Neuron (in vitro differentiated cells): ENCODE results near the gene VDR.
"Not testable (repeated sequence)": the region's sequence is repeated elsewhere in the genome, so short reads cannot be mapped to it uniquely, and the experiment has no call there.

ENCODE experiments used
- H2AFZ ChIP-seq: one replicate; pipeline ENCODE4 v1.6.1; 2013; ENCODE audit warnings: low read depth, mild to moderate bottlenecking, inconsistent platforms, low read length, moderate library complexity
- H3K27me3 ChIP-seq: one replicate; pipeline ENCODE4 v1.6.1; 2013; ENCODE audit warnings: low read length; ENCODE audit not compliant: insufficient read depth
- H3K36me3 ChIP-seq: one replicate; pipeline ENCODE4 v1.6.1; 2013; ENCODE audit warnings: low read length; ENCODE audit not compliant: insufficient read depth
- H3K4me1 ChIP-seq: one replicate; pipeline ENCODE4 v1.6.1; 2013; ENCODE audit warnings: low read length; ENCODE audit not compliant: insufficient read depth
- H3K4me3 ChIP-seq: 2 replicates; pipeline ENCODE4 v1.5.1; 2013; ENCODE audit warnings: mild to moderate bottlenecking, low read length, moderate library complexity
- H3K9me3 ChIP-seq: one replicate; pipeline ENCODE4 v1.6.1; 2013; ENCODE audit warnings: low read length

The VDR gene

DNA sequence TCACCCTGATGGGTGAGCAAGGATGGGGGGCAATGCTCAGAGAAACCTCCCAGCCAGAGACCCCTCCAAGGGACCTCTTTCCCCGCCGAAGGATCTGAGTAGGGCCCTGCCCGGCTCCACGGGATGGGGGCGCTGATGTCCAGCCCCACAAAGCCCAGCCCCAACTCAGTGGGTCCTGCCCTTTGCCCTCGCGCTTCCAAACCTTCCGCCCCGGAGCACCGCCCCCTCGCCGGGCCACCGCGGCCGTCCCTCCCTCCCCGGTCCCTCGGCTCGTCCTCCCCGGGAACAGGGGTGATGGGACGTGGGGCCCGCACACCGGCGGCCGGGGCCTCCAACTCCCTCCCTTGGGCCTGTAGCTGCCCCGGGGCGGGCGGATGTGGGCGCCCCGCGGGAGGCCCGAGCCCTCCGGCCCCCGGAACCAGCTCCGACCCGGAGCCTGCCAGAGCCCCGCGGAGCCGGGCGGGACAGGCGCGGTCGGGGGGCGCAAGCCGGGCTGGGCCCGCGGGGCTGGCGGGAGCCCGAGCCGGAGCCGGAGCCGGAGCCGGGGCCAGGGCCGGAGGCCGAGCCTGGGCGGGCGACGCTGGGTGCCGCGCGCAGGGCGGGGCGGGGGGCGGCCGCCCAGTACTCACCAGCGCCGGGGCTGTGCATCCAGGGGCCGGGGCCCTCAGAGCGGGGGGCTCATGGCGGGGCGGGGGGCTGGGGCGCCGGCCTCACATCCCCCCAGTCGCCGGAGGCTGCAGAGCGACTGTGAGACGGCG, 85.5 kb downstream of the VDR start:
- Histone ChIP-seq H3K4me1 (peaks cover 48% of the 10 kb centered on the region), H3K36me3 (no peaks in the 10 kb centered on the region)

DNA sequence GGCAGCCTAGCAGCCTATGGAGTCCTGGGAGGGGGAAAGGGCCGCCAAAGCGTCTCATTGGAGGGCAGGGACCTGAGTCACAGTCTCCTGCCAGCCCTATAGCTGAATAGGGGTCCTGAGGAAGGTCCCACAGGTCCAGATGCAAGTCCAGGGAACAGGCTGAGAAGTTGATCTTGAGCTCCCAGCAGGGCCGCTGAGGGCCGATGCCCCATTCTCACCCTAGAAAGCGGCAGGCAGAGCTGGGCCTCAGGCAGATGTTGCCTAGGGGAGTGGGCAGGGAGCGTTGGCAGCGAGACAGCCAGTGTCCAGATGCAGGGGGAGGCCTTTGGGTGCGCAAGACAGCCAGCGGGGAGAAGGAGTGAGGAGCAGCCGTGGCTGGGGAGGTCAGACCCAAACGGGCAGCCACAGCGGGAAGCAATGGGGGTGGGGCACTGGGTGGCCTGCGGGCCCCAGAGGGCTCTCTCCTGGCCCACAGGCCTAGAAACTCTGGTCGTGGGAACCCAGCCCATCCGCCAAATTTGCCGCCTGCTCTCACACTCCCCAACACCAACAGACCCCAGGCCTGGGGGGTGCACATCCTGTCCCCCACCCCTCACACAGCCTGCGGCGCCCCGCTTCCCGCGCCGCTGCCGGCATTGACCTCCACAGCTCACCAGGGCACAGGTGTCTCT, 86.2 kb downstream of the VDR start:
- Histone ChIP-seq H3K36me3 (no peaks in the 10 kb centered on the region), H3K27me3 (no peaks in the 10 kb centered on the region), H3K9me3 (no peaks in the 10 kb centered on the region), H3K4me1 (peaks cover 48% of the 10 kb centered on the region), H3K4me3 (peak overlapping the region; percentile 63), H2AFZ (no peak overlapping the region)

More for the DNA sequence above, 85.5 kb downstream of the VDR start:
- peak overlapping the region; percentile 62 for H2AFZ ChIP-seq
- peak overlapping the region; percentile 63 for H3K4me3 ChIP-seq
- no peaks in the 10 kb centered on the region for H3K27me3 ChIP-seq
- no peaks in the 10 kb centered on the region for H3K9me3 ChIP-seq

DNA sequence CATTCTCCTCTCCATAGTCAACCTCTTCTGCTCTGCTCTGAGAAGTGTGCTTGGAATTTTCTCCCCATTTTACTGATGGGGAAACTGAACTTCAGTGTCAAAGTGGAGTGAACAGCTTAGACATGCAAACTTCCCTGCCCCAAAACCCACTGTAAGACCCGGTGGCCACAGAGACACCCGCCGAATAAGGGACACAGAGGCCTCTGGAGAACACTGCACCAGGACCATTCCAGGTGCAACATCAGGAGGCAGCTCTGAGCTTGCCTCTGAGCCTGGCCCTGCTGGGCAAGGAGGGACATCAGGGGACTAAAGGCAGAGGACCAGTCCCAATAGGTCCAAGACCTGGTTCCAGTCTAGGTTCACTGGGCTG, 86.8 kb downstream of the VDR start:
- H3K27me3 ChIP-seq, result no peaks in the 10 kb centered on the region
- no peak overlapping the region for H3K4me3 ChIP-seq
- H2AFZ ChIP-seq, result no peak overlapping the region
- H3K9me3 ChIP-seq, result no peaks in the 10 kb centered on the region
- no peaks in the 10 kb centered on the region for H3K36me3 ChIP-seq
- H3K4me1 ChIP-seq, result peaks cover 53% of the 10 kb centered on the region

DNA sequence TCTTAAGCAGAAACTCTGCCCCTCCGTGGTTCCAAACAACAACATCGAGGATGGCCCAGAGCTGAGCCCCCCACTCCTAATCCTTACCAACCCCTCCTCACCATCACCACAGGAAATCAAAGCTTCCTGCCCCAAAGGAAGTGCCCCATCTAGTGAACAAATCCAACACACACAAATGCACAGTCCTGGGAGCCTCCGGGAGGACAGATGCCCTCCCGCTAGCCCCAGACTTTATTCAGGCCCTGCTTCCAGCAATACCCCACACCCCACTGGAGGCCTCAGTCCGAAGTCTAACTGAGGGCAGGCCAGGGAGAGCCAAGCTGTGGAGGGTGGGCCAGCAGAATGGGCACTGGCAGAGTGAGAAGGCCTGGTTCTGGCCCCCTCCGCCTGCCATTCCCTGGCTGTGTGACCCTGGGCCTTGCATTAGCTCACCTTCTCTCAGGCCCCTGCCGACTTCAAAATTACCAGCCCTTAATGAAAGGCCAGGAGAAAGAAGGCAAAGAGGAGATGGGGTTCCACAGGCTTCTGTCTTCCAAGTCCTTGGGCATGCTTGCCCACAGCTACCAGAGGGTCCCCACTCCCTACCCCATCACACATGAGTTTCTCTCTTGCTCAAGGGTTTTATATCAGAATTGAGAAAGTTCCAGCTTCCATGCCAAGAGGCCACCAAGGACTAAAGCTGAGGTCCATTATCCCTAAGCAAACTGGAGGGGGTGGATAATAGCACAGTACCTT, 87.4 kb downstream of the VDR start:
- H3K9me3 ChIP-seq, result no peaks in the 10 kb centered on the region
- H3K36me3 ChIP-seq, result no peaks in the 10 kb centered on the region
- no peak overlapping the region for H3K4me3 ChIP-seq
- peaks cover 57% of the 10 kb centered on the region for H3K4me1 ChIP-seq
- H3K27me3 ChIP-seq, result no peaks in the 10 kb centered on the region
- no peak overlapping the region for H2AFZ ChIP-seq

DNA sequence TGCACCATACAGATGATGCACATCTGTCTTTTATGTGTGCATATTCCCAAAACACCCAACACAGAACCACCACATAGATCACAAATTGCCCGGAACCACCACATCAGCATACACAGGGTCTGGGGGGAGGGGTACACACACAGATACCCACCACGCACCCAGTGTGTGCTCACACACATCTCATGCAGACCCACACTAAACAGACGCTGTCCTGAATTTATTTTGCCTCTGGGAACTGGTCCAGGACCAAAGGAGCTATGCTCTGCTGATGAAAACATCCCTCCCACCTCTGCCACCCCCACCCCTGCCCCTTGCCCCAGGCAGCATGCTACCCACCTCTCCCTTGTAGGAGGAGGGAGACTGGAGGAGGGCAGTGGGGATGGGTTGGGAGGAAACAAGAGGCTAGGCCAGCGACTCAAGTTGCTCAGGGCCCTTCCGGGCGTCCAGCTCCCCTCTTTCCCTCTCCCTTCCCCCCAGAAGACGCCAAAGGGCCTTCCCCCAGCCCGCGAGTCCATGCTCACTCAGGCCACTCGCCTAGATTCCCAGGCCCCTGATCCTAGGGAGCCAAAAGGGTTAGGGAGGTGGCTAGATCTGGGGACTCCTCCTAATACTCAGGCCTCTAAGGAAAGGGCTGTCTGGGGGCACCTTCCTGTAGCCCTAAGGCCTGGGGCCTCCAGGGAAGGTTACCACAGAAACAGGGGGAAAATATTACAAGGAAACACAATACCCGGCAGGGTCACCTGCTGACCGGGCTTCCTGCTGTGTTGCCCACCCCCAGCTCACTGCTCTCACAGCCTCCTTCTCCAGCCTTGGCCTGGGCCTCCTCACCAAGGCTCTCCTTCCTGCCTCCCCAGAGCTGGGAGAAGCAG, 88.2 kb downstream of the VDR start:
- Histone ChIP-seq H3K4me1 (peaks cover 57% of the 10 kb centered on the region), H3K36me3 (no peaks in the 10 kb centered on the region), H2AFZ (no peak overlapping the region), H3K27me3 (no peaks in the 10 kb centered on the region), H3K9me3 (no peaks in the 10 kb centered on the region), H3K4me3 (no peak overlapping the region)

DNA sequence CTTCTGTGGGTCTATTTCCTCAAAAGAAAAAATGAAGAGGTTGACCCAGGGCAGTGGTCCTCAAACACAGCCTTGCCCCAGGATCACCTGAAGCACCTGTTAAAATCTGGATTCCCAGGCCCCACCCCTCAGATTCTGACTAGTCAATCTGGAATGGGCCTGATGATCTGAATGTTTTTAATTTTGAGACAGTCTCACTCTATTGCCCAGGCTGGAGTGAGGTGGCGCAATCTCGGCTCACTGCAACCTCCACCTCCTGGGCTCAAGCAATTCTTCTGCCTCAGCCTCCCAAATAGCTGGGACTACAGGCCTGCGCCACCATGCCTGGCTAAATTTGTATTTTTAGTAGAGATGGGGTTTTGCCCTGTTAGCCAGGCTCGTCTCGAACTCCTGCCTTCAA, 89.3 kb downstream of the VDR start:
- not testable (repeated sequence) for H3K9me3 ChIP-seq, H3K36me3 ChIP-seq, H3K27me3 ChIP-seq, H3K4me3 ChIP-seq, H2AFZ ChIP-seq
- peaks cover 57% of the 10 kb centered on the region for H3K4me1 ChIP-seq

DNA sequence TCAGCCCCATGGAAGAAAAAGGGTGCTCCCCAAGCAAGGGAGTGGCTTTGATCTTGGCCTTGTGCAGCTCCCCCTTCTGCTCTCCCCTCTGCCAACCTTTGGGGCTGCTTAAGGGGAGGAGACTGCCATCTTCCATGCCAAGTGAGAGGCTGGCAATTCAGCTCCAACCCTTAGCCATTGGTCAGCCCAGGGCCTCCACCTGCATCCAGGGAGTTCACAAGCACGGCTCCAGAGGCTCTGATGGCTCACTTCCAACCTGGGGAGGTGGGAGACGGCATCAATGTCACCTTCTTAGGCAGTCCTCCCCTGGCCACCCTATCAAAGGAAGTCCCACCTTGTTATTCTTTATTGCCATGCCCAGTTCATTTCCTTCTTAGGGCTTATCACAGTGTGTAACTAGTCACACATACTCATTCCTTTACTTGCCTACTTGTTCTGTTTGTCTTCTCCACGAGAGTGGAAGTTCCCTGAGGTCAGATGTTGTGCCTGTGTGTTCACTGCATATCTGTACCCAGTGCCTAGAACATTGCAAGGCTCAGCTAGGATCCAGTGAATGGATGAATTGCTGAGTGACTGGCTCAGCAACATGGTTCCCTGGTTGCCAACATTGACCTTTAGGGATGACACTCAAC, 90.1 kb downstream of the VDR start:
- Histone ChIP-seq H3K4me3 (no peak overlapping the region), H2AFZ (no peak overlapping the region), H3K27me3 (no peaks in the 10 kb centered on the region), H3K36me3 (no peaks in the 10 kb centered on the region), H3K9me3 (no peaks in the 10 kb centered on the region), H3K4me1 (peaks cover 57% of the 10 kb centered on the region)

DNA sequence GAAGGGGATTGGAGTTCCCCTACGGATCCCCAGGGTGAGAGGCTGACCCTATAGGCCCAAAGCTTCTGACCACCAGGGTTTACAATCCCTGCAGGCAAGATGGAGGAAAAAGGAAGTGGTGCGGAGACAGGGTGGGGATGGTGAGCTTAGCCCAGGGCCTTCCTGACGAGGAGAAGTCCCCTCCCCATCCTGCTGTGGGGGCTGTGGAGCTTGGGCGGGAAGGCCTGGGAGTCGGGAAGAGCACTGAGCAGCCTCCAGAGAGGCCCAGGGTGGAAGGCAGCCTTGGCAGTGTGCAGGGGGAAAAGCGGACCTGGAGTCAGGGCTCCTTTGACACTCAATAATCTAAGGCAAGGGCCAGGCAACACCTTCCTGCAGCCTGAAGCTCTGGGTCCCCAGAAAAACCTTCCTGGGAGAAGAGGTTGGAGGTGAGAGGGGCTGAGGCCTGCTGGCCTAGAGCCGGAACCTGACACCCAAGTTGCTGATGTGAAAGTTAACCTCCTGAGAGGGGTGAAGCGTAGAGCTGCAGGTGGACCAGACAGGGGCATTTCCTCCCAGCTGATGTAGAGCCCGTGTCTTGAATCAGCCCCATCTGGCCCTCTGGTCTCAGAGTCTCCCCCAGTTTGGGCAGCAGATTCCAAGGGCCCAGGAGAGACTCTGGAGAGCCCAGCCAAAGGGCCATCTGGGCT, 91.1 kb downstream of the VDR start:
- Histone ChIP-seq H3K4me3 (no peak overlapping the region), H2AFZ (no peak overlapping the region), H3K36me3 (no peaks in the 10 kb centered on the region), H3K27me3 (no peaks in the 10 kb centered on the region), H3K9me3 (no peaks in the 10 kb centered on the region), H3K4me1 (peaks cover 58% of the 10 kb centered on the region)

DNA sequence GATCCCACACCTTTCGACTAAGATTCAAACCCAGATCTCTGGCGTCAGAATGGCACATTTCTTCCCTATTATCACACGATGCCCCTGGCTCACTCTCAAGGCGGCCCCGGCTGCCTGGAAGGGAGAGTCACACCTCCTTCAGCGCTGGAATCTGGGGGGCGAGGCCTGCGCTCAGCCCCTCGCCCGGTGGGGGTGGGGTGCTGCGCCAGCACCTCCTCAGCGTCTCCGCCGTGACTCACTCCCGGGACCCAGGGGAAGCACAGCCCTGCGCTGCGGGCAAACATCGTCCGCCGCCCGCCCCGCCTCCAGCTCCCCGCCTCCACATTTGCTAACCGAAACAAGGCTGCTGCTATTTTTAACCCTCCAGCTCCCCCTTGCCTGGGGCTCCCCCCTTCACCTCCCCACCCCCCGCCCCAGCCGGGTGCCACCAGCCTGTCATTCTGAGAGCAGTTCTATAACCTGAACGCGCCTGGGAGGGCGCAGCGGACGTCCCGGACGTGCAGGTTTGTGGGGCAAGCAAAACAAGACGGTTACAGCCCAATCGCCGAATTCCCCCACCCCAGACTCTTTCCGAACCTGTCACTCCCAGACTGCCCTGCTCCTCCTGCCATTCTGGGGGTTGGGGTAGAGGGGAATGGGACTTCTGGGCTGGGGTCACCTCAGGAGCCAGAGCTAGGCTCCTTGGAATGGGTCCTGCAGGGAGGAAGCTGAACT, 91.8 kb downstream of the VDR start:
- Histone ChIP-seq H3K4me1 (peaks cover 59% of the 10 kb centered on the region), H3K9me3 (no peaks in the 10 kb centered on the region), H2AFZ (peak overlapping the region; percentile 8), H3K4me3 (peak overlapping the region; percentile 28), H3K27me3 (no peaks in the 10 kb centered on the region), H3K36me3 (no peaks in the 10 kb centered on the region)

DNA sequence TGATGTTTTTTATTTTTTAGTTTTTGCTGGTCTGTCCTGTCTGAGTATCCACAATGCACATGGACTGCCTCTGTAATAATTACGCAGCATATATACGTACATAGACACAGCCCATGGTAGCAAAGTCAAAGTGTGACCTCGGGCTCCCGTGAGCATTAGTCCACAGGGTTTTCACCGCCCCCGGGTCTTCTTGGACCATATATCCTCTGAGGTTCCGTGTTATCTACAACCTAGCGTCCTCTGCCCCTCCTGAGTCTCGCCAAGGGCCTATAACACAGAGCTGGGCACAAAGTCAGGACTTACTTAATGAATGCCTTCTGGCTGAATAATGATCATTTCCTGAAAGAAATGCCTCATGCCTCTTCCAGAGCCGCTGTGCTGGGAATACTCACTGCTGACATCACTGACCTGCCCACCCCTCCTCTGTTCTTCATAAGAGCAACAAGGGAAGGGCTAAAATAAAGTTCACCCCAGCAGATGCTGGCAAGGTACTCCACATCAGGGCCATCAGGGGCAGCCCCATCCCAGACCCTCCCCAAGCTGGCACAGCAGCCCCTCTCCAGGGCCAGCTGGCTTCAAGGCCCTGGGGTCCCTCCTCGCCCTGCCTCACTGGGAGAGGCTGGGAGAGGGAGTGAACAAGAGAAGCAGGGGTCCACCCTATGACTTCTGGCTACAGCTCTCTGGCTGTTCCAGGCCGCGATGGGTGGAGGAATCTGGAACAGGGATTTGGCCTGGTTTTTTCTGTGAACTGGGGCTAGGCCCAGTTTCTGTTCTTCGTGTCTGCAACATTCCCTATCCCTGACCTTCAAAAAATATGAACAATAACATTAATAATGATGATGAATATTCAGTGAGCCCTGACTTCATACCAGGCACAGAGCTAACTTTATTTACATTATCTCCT, 93.0 kb downstream of the VDR start:
- H3K27me3 ChIP-seq, result no peaks in the 10 kb centered on the region
- H3K4me3 ChIP-seq, result peak overlapping the region; percentile 28

DNA sequence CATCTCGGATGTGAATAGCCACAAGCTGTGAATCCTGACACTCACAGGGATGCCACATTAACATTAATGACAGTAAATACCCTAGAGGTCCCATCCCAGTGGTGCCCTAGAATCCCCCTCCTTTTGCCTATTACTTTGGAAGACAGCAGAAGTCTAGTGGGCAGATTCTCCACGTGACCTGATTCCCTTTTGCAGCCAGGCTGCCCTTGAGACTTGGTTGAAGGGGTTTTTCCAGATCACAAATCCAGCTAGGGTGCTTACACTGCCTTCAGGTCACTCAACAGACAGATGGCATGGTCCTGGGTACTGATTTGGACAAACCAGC, 93.8 kb downstream of the VDR start:
- Histone ChIP-seq H3K4me1 (peaks cover 50% of the 10 kb centered on the region), H3K4me3 (no peak overlapping the region), H3K9me3 (no peaks in the 10 kb centered on the region), H3K27me3 (no peaks in the 10 kb centered on the region), H3K36me3 (no peaks in the 10 kb centered on the region), H2AFZ (no peak overlapping the region)

More for the DNA sequence above, 93.0 kb downstream of the VDR start:
- Histone ChIP-seq H3K9me3 (no peaks in the 10 kb centered on the region), H3K36me3 (no peaks in the 10 kb centered on the region), H3K4me1 (peaks cover 53% of the 10 kb centered on the region), H2AFZ (no peak overlapping the region)
